ENCODE measurements around the gene BORCS5.

GRCh38 chr12:12353276-12353675 is 3.6 kb upstream of the BORCS5 start:
- TF ChIP-seq CTCF (IDR thresholded peaks at IDR 0.05) (no peak), POLR2A (IDR thresholded peaks at IDR 0.05) (no peak)
